Cerebellar cortex (tissue), 1 donor: ENCODE measurements around the gene CATSPER1.
"Not testable (repeated sequence)": the region's sequence is repeated elsewhere in the genome, so short reads cannot be mapped to it uniquely, and the experiment has no call there.

Experiments used
- DNase-seq: peaks from one replicate; pipeline ENCODE4 v3.0.0-alpha.2; 2015; ENCODE audit warnings: low spot score

The CATSPER1 gene

DNA sequence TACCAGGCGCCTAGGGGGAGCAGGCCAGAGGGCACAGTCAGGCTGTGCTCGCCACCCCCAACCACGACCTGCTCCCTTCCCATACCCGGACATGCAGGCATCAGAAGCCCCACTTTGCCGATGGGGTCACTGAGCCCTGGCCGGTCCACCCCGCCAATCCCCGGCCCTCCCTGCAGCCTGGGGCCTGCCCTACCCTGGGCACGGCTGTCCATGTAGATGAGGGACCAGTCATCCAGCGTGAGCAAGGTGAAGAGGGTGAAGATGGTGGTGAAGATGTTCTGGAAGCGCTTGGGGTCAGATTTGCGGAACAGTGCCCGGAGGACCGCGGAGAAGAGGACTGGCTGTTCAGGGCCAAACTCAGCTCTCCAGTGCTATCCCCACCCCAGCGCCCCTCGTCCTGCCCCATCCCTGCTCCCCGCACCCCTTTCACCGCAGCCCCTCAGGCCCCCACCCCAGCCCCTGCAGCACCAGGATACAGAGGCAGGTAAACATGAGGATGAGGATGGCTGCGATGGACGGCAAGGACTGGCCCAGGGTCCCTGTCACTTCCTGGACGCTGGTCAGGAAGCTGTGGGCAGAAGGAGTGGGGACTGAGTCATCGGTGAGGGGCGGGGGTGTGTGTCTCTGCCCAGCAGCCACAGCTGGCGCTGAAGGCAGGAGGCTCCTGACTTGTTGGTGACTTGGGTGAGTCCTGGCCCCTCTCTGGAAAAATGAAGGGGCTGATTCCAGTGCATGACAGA lies 5.5 kb downstream of the CATSPER1 start:
- DNase-seq = no peak

DNA sequence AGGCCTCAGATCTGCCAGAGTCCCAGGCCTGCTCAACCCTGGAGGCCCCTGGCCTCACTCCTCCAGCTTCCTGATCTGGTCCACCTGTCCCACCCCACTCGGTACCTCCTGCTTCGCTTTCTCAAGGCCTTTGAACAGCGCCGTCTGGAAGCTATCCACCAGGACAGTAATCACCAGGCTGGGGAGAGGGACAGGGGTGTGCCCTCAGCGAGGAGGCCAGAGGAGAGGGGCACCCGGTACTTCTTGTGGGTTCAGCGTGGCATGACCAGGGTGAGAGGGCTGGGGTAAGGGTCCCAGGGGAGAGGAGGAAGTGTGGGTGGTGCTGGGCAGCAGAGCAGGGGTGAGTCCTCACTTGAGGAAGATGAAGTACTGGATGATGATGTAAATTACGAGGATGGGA lies 6.1 kb downstream of the CATSPER1 start:
- no peak for DNase-seq

DNA sequence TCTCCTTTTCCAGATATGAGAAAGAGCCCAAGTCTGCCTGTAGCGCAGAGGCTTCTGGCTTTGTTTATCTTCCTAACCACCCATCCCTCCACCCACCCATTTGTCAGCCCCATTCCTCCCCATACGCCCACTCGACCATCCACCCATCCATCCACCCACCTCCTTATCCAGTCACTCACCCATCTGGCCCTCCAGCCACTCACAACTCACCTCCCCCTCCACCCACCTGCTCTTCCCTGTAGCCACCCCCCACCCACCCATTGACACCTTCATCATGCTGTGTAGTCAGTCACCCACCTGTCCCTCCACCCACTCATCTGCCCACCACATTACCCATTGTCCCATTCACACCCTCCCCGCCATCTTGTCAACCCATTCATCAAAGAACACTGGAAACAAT lies 9.0 kb downstream of the CATSPER1 start:
- no peak for DNase-seq

DNA sequence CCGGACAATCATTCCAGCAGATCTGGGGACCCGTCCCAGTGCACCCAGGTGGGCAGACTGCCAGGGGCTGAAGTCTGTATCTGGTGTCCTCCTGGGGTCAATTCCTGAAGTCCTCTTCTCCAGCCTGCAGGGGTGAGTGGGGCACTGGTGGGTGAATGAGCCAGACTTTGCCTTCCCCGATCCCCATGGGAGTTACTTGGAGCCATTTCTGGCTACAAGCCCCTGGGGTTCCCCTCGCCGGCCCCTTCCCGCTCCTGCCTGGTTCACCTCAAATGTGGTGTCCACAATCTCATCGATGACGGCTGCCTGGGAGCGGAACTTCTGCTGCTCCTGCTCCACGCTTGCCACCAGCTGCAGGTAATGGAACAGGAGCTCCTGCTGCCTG lies 9.5 kb downstream of the CATSPER1 start:
- no peak for DNase-seq

DNA sequence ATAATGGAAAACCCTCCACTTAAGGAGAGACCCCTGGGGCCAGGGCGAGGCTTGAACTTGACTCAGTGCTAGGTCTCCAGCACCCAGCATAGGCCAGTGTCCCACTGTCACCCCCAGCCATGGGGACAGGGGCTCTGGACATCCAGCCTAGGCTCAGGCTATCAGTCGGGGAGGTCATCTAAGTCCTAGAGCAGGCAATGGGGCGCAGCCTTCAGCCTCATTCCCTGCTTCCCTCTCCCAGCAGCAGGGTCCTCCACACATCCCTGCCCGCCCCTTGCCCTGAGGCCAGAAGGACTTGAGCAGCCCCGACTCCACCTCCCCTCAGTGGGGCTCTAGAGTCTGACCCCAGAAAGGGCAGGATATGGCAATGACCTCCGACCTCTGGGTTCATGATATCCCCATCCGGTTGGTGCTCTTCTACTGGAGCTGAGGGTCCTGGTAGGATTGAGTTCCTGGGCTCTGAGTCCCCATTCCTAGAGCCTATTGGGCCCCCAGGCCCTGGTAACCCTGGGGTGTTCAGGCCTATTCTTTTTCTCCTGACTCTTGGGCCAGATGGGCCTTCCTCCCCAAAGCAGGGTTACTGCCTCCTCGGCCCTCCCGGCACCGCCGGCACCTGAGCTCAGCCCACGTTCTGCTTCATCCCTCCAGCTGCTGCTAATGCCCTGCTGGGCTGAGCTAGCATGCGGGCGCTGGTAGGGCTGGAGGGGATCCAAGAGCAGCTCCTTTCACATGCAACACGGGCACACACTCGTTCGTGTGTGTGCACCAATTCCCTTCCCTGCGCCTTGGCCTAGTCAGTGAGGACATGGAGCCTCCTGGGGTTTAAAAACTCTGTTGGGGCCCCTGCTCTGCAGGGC lies 10.1 kb downstream of the CATSPER1 start:
- DNase-seq = no peak

DNA sequence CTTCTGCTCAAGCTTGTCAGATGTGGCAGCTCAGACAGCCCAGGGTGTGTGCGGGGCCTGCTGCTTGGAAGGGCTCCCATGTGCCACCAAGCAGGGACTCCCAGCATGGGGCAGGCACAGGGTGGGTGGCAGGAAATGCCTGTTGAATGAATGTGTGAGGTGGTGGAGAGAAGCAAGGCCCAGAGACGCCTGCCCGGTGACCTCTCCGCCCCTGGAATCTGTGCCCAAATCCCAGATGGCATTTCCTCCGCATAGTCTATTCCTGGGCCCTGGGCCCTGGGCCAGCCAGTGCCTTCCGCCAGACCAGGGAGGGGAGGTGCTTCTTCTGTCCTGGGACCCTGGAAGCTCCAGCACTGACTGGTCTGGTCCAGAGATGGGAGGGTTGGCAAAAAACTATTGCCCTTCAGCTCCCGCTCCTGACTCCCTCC lies 10.8 kb downstream of the CATSPER1 start:
- DNase-seq = peak; percentile 46

DNA sequence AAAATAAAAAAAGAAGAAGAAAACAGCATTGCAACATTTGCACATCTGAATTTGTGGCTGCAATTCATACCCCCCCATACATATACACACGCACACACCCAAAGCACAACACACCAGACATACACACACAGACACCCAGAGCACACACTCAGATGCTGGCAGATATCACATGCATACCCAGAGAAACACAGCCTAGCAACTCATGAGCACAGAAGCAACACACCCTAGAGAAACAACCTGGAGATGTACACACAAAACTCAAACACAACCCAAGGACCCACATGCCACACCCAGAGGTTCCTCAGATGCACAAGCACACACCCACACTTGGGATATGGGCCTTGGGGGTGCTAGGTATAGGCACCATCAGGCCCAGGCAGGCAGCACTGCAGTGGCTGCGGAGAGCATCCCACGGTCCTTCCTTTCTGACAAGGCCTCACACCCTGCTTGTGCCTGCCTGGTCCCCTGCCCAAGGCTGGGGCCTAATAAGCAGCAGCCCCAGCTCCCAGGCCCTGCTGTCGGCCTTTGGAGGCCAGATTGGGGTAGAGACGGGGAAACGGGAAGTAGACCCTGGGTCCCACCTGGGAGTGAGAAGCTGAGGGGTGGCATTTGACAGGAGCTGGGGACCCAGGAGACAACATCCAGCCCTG lies 11.3 kb downstream of the CATSPER1 start:
- no peak for DNase-seq

DNA sequence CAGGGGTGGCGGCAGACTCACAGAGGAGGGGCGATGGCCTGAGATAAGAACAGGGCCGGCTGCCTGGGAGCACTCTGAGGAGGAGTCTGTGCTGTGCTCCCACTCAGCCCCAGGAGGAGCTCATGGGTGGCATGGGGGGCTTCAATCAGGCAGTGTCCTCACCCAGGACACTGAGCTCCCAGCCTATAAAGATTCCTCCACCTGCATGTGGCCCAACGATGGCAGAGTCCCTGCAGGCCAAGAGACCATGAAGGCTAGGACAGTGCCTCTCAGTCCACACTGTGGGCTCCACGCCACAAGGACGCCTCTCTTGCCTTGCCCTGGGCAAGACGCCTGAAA lies 12.5 kb downstream of the CATSPER1 start:
- no peak for DNase-seq

DNA sequence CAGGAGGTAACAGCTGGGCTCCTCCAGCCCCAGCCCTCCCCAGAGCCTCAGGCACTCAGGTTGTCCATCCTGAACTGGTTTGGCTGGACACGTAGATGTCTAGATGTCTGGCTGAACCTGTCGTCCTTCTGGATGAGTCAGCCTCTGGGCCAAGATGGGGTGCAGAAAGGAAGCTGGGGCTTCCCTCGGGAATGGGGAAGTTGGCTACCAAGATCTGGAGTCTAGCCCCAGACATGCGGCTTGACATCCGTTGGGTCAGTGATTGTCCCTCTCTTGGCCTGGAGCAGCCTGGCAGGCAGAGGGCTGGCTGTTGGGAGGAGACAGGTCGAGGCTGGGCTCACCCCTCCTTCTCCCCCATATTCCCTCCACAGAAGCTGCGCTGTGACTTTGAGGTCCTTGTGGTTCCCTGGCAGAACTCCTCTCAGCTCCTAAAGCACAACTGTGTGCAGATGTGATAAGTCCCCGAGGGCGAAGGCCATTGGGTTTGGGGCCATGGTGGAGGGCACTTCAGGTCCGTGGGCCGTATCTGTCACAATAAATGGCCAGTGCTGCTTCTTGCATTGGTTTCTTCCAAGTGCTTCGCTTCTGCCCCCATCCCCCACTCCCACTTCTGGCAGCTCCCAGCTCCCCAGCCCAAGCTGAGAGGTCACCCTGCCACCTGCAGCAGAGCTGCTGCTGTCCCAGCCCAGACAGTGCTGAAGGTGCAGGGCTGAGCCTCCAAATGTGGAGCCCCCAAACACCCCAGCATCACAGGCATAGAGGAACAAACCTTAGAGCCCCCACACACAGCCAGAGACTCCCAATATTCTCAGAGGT lies 13.1 kb downstream of the CATSPER1 start:
- no peak for DNase-seq

DNA sequence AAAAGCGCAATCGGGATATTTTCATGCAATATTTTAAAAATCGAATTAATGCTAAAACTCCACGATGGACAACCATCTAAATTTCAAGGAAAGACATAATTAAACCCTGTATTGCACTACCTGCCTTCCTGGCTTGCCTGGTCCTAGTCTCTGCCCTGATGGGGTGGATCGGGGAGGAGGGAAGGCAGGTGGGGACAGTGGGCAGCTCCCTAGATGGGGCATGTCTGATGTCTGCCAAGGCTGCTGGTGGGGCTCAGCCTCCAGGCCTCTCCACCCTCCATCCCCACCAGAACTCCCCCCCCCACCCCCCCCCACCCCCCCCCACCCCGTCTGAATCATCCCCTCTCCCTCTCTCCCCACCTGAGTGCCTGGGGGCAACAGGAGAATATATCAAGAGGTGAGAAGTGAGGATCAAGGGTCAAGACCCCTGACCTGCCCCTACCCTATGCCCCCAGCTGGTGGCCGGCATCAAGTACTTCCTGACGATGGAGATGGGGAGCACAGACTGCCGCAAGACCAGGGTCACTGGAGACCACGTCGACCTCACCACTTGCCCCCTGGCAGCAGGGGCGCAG lies 13.8 kb downstream of the CATSPER1 start:
- DNase-seq = no peak

DNA sequence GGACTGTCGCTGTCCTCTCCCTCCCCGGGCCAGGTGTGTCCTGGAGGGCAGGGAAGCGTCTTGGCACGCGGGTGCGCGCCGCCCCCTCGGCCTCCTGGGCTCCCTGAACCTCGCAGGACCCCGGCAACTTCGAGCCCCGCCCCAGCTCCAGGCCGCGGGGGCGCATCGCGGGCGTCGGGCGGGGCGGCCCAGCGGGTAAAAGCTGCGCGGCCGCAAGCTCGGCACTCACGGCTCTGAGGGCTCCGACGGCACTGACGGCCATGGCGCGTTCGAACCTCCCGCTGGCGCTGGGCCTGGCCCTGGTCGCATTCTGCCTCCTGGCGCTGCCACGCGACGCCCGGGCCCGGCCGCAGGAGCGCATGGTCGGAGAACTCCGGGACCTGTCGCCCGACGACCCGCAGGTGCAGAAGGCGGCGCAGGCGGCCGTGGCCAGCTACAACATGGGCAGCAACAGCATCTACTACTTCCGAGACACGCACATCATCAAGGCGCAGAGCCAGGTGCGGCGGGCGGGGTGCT lies 14.4 kb downstream of the CATSPER1 start, which contains the start of gene CST6:
Gene CST6, plus strand, starts transcription at position 224 of the 519 bp plus-strand sequence. Its CDS starts 37 bp downstream, at position 261.
- no peak for DNase-seq

DNA sequence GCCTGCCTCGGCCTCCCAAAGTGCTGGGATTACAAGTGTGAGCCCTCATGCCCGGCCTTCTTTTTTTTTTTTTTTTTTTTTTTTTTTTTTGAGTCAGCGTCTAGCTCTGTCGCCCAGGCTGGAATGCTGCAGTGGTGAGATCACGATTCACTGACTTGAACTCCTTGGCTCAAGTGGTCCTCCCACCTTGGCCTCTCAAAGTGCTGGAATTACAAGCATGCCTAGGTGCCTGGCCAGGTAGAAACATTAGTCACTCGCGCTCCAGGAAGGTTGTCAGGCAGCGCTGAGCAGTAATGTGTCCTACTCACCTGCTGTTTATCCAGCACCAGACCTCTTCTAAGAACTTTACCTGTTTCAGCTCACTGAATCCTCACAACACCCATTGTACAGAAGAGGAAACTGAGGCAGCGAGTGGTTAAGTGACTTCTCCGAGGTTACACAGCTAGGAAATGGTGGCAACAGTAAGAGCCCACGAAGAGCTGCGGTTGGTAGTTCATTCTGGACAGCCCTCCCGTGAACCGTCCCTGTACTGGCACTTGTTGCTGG lies 15.0 kb downstream of the CATSPER1 start:
- DNase-seq = no peak

DNA sequence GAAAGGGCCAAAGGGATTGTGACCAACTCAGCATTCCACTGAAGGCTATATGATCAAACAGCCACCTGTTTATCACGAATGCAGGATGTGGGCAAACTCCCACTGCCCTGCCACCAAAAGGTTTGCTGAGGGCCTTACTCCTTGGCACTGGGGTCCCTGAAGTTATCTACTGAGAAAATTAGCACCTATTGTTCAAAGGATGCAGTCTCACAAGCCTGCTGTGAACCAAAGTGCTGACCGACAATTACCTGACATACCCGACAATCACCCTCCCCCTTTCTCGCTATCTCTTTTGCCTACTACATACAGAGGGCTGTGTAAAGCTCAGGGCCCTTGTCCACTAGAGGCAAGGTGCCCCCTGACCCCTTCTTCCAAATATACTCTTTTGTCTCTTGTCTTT lies 16.2 kb downstream of the CATSPER1 start:
- DNase-seq = not testable (repeated sequence)

DNA sequence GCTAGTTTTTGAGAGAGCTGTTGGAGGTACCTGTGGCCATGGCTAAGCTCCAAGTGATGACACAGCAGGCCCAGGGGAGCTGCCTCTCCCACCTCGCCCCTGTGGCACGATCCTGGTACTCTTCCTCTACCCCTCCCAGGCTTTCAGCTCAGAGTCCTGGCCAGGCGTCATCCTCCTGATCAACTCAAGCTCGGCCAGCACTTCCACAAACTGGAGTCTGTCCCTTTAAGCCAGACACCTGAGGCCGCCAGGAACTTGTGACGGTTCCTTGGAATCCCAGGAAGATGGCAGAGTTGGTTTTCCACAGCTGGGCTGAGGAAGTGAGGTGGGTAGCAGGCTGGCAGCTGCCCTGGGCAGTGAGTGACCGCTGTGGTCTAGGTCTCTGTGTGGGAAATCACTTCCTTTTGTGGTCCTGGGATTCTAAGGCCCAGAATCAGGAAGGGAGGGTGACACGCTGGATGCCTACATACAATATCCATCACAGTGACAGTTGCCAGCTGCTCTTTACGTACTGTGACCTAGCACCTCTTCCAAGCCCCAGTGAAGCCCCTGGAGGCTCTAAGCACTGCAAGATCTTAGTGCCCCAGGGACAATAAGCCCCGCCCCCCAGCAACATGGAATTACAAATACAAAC lies 17.7 kb downstream of the CATSPER1 start:
- DNase-seq = no peak

DNA sequence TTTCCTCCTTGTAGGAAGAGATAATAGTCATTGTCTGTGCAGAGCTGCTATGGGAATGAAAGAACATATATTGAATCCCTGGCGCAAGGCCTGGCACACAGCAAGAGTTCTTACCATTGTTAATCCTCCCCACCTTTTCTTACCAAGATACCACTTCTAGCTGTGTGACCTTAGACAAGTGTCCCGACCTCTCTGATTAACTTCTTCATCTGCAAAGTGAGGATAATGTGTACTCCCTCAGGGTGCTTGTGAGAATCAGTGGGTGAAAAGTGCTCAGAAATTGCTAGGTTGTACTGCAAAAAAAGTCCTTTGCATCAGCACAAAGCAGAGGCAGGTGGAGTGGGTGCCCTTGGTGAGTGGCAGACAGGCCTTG lies 18.2 kb downstream of the CATSPER1 start:
- no peak for DNase-seq

DNA sequence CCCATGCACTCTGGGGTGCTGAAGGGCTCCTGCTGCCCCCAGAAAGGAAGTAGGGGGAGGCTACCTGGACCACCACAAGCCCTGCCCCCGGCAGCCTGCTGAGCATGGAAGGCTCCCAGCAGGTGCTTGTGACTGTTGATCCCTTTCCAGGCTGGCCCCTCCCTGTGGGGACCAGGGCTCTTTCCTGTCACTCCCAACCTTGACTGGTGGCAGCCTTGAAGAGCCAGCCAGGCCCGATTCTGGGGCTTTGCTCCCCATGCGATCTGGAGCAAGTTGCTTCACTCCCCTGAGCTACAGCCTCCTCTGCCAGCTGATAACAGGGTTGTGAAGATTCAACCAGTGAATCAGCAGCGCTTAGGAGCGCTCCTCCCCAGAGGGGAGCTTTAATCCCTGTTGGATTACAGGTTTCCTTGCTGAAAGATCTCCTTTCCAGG lies 19.1 kb downstream of the CATSPER1 start:
- DNase-seq = no peak

DNA sequence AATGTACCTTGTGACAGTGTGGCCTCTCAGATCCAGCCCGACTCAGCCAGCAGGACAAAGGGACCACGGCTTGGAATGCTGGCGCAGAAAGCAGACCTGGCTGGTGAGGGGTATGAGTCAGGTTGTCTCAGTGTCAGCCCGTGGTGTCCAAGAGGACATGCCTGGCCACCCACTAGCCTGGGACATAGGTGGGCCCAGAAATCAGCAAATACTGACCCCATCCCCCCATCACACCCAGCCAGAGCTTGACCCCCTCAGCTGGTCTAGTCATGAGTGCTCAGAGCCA lies 19.4 kb downstream of the CATSPER1 start:
- no peak for DNase-seq

DNA sequence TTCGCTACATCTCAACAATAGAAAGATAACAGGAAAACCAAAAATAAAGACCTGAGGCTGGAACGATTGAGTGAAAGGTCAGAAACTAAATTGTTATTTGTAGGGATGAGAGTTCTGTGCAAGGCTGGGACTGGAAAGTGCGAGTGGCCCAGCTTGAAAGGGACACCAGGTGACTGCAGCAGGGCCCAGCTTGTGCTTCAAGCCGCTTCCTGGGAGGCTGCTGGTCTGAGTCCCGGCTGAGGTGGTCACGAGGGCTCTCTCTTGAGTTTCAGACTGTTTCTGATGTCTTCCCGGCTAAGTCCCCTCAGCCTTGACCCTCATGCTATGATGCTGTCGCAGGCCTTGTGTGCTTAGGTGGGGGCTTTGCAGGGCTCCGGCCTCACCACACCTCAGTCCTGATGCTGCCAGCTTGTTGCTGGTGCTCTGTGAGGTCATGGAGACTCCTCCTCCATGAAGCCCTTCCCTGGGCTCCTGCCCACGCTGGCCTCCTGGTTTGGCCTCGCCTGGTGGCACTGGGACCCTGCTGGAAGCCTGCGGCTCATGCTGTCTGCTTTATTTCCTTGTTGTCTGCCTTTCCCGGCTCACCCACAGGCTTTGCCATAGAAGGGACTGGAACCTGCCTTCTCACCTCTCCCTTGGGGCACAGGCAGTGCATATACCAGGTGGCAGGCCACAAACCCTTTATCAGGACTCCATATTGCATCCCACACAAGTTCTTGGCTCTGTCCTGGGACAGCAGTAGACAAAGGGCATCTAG lies 20.0 kb downstream of the CATSPER1 start:
- DNase-seq = no peak

DNA sequence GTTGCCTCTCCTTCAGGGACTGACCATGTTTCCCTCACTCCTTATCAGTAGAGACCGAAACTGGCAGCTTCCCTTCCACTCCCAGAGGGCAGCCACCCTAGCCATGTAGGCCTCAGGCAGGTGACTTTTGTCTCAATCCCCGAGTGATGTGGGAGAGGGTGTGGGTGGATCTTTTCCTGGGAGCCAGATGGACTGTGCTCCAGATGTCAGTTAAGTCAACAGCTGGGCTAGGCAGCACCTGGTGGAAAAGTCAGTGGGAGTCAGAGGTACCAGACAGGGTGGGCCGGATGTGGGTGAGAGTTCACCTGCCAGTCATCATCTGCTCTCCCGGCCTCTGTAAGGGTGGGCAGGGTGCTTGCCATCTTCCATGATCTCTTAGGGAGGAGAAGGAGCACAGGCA lies 22.1 kb downstream of the CATSPER1 start:
- DNase-seq = no peak

DNA sequence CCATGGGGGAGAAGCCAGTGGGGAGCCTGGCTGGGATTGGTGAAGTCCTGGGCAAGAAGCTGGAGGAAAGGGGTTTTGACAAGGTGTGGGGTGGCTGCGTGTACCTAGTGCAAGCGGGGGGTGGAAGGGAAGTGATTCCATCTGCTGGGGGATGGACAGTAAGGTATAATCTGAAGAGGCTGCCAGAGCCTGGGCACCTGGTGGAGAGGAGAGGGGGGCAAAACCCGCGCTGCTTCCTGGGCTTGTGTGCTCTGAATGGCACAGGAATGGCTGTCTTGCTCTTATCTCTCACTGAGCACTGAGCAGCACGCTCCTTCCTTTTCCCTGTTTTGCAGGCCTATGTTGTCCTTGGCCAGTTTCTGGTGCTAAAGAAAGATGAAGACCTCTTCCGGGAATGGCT lies 23.0 kb downstream of the CATSPER1 start:
- no peak for DNase-seq
